NCI-H524 (cell line): ENCODE results near the gene DNASE1L3.

Experiments
- DNase-seq, 2 experiments: peaks; one replicate each; lab custom pipeline; 2025; lab: John Stamatoyannopoulos, UW

The DNASE1L3 gene

DNA sequence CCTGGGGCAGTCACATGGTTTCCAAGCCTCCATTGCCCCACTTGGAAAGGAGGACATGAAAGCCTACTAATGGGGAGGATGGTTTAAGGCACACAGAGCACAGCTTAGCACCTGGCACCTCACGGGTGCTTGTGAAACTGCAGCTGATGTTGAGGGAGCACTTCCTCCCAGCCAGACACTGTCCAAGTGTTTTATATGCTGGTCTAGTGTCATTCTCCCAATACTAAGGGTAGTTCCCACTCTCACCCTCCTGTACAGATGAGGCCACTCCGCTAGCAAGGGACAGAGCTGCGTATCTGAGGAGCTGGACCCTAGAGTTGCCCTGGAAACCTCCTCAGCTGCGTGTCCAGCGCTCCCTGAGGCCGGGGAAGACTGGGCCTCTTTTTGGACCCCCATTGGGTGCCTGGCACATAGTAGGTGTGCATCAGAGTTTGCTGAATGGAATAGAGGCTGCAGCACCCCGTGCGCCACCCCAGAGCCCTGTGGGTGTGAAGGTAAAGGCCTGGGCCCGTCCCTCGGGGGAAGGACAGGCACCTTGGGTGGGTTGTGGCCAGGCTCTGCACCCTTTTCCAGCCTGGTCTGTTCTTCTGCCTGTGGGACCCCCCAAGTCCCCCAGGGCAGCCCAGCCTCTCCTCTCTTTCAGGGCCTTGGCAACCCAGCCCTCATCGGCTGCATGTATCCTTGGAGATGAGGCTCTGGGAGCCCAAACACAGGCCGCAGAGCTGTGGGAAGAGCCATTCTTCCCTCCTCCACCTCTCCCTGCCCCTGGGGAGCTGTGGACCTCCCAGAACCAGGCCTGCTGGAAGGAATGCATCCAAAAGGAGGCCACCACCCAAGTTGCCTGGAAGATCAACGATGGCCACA lies 31.3 kb downstream of the DNASE1L3 start:
- no peak for DNase-seq

DNA sequence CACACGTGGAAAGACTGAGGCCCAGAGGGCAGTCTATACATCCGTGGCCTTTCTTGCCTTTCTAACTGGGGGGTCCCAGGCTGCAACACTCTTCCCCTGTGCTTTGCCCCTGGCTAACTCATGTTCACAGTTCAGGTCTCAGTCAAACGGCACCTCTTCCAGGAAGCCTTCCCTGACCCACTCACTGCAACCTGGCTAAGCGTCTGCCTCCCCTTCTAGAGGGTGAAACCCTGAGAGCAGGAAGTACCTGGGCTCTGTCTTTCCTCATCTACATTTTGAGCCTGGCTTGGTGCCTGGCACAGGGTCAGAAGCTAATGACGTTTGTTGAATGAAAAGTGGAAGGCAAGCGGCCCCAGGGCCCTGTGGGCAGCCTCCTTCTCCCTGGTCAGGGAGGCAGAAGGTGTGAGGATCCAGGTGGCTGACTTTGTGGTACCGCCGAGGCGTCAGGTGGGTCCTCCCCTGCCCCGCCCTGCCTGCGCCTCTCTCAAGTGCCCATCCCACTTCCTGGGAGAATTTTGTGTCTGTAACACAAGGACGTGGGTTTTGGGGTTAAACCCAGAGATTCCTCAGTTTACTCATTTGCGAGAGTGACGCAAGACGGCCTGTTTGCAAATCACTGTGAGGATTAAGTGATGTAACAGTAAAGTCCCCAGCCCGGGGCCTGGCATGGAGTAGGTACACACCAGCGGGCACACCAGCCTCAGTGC lies 32.1 kb downstream of the DNASE1L3 start:
- DNase-seq, result no peak

DNA sequence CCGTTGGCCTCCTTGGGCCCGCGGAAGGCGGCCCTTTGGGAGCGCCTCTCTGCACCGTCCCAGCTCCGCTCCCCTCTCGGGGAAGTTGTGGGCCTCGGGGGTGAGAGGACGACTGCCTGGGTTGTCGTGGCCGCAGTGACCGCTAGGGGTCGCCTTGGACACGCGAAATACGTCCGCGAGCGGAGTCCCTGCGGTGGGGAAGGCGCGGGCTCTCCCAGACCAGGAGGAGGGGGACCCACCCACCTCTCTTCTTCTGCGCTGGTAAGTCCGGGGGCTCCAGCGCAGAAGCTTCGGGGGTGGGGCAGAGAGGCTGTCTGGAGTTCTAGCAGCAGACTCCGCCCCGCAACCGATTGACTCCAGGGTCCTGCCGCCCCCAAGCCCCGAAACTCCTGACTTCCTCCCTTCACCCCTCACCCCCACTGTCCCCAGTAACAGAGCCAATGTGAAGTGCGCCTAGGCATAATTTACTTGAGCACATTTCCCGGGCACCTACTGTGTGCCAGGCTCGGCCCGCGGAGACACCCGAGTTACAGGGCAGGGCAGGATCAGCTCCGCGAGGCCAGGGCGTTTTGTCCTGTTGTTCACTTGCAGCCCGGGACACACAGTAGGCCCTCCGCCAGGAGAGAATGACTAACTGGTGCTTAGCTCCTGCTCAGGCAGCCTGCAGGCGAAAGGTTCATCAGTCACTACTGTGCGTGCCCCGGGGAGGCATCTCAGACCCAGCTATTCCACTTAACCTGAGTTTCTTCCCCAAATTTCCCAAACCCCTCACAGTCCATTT lies 32.8 kb downstream of the DNASE1L3 start:
- DNase-seq, result peak; percentile 47 to 78

DNA sequence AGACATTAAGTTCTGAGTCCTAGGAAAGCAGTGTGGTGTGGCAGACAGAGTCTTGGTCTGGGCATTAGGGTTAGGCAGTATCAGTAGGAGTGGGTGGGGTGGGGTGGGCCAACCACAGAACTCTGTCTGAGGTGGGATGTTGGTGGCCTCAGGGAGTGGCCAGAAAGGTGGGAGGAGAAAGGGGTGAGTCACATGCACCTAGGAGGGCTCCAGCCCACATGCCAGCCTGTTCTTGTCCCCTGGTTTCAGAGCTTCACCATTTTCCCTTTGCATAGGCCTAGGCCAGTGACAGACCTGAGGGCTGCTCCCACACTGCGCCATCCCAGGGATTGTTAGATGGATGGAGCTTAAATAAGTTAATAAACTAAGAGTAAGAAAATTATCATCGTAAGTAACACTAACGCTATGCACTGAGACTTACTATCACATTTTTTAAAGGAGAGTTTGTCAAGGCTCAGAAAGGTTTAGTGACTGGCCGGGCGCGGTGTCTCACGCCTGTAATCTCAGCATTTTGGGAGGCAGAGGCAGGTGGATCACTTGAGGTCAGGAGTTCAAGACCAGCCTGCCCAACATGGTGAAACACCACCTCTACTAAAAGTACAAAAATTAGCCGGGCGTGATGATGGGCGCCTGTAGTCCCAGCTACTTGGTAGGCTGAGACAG lies 33.8 kb downstream of the DNASE1L3 start:
- no peak for DNase-seq

DNA sequence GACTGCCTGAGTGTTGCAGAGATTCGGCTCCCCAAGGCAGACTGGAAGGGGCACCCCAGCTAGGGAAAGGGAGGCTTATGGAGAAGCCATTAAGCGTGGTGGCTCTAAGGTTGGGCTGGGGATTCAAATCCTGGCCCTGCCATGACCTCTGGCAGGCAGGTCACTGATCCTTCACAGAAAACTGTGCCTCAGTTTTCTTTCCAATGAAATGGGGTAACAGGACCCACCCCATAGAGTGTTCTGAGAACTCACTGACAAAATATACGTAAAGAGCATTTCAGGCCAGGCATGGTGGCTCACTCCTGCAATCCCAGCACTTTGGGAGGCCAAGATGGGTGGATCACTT lies 34.6 kb downstream of the DNASE1L3 start:
- no peak for DNase-seq

DNA sequence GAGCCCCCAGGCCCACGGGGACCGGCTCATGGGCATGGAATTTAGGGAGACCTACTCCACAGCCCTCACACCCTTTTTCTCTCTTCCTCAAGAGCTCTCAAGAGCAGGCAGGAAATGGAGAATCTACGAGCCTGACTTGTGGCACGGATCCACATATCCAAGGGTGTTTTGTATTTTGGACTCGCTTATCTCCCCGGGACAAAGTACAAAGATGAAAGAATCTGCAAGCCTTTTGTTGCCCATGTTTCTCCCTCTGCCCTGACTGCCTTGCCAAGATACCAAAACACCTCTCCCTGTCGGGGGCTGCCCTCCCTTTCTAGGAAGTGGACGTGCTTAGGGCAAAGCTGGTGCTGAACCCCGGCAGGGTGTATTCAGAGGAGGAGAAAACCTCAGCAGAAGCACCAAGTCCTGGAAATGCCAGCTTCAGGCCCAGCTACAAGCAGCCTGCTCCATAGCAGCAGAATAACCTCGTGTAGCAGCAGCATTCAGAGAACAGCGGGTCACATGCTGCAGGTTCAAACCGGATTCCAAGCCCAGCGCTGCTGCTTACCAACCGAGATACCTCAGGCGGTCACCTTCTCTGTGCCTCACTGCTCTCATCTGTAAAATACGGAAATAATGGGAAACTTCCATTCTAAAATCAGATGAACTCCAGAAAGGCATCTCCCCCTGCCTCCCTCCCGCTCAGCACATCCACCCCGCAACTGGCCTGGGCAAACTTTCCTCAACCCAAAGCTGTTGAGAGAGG lies 35.2 kb downstream of the DNASE1L3 start:
- DNase-seq, result no peak

DNA sequence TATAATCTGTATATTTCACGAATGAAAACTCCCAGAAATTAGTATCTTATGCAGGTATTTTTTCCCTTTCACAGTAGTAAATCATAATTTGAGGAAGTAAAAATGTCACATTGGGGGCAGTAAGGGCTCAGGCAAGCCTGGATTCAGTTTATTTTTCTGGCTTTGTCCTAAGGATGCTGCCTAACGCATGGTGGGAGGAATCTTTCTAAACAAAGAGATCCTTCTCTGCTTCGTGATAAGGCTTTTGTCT lies 35.7 kb downstream of the DNASE1L3 start:
- no peak for DNase-seq

DNA sequence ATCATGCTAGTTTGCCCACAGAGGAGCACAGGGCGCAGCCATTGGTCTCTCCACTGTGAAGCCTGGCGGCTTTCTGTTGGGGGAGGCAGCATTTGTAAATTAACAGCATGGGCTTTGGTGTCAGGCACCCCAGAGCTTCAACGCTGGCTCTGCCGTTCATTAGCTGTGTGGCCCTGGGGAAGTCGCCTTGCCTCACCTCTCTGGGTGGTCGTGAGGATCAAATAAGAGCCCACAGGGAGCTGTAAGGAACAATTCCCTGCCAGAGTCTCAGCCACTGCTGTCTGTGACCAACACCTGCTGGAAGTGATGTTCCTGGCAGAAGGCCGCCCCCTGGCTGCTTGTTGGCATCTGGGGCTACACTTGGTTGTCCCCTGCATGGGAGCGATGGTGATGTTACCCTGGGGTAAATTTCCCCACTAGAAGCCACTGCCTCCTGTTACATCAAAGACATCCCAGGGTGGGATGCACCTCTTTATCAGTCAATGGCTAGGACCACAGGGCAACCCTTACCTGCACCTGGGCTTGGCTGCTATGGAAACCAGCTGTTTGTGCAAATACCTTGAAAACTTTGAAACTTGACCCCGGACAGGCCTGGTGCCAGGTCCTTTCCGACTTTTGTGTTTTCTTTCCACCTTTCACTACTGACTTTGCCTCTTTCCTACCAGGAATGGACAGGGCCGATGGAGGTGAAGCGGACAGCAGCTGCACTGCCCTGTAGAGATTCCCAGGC lies 36.9 kb downstream of the DNASE1L3 start:
- DNase-seq, result peak in 1 of 2 experiments; percentile 73

DNA sequence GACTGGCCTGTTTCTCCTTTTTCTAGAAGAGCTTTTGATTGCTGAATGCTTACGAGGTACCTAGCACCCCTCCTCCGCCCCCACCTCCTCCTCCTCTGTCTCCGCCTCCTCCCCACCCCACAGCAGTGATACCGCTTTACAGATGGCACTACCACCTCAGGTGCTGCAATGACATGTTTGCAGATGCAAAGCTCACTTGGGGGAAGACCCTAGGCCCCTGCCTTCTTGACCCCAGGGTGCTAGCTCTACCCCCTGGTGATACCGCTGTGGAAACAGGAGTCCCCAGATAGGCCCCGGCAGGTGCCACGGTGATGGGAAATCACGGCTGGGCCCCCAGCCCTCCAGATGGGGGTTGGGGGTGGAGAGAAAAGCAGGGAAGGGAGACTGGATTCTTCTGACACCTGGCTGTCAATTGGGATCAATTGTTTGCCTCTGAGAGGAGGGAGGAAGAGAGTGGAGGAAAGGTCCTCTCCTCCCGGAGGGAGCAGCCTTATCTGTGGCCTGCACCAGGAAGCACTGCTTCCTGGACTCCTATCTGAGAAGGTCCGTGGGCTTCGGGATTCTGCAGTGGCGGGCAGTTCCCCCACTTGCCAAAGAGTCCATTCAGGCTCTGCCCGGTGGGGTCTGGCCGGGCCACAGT lies 37.6 kb downstream of the DNASE1L3 start:
- DNase-seq, result peak in 1 of 2 experiments; percentile 9

DNA sequence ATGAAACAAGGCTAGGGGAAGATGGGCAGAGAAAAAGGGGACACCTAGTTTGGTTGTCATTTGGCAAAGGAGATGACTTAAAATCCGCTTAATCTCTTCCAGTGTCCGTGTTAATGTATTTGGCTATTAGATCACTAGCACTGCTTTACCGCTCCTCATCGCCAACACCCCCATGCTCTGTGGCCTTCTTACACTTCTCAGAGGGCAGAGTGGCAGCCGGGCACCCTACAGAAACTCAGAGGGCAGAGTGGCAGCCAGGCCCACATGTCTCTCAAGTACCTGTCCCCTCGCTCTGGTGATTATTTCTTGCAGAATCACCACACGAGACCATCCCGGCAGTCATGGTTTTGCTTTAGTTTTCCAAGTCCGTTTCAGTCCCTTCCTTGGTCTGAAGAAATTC lies 39.6 kb downstream of the DNASE1L3 start:
- no peak for DNase-seq

DNA sequence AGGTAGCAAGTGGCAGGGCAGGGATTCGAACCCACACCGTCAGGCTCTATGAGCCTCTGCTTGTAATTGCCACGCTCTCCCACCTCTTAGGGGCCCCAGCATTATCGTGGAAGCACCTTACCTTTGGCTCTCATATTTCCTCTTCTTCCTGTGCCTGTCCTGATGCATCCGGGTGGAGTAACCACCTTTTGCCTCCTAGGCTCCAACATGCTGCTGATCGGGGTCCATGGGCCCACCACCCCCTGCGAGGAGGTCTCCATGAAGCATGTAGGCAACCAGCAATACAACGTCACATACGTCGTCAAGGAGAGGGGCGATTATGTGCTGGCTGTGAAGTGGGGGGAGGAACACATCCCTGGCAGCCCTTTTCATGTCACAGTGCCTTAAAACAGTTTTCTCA lies 40.4 kb downstream of the DNASE1L3 start:
- no peak for DNase-seq

DNA sequence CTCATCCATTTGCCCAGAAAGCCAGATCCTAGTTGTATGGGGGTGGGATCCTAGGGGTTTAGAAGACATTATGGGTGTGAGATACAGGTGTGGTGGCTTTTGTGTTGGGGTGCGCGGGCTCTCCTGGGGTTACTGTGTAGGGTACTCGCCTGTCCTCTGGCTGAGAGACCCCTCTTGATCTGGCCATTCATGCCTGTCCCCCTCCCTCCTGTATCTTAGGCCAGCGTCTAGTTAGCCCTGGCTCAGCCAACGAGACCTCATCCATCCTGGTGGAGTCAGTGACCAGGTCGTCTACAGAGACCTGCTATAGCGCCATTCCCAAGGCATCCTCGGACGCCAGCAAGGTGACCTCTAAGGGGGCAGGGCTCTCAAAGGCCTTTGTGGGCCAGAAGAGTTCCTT lies 41.4 kb downstream of the DNASE1L3 start:
- no peak for DNase-seq

DNA sequence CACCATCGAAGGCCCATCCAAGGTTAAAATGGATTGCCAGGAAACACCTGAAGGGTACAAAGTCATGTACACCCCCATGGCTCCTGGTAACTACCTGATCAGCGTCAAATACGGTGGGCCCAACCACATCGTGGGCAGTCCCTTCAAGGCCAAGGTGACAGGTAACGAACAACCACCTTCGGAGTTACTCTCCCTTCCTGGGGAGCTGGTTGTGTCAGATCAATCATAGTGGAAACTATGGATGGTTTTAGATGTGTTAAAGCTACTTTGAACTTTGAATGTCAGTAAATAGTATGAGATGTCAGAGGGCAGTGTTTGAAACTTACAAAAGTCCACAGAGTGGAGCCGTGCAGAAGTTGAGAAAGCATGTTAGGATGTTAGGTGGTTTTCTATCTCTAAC lies 42.3 kb downstream of the DNASE1L3 start:
- DNase-seq, result no peak

DNA sequence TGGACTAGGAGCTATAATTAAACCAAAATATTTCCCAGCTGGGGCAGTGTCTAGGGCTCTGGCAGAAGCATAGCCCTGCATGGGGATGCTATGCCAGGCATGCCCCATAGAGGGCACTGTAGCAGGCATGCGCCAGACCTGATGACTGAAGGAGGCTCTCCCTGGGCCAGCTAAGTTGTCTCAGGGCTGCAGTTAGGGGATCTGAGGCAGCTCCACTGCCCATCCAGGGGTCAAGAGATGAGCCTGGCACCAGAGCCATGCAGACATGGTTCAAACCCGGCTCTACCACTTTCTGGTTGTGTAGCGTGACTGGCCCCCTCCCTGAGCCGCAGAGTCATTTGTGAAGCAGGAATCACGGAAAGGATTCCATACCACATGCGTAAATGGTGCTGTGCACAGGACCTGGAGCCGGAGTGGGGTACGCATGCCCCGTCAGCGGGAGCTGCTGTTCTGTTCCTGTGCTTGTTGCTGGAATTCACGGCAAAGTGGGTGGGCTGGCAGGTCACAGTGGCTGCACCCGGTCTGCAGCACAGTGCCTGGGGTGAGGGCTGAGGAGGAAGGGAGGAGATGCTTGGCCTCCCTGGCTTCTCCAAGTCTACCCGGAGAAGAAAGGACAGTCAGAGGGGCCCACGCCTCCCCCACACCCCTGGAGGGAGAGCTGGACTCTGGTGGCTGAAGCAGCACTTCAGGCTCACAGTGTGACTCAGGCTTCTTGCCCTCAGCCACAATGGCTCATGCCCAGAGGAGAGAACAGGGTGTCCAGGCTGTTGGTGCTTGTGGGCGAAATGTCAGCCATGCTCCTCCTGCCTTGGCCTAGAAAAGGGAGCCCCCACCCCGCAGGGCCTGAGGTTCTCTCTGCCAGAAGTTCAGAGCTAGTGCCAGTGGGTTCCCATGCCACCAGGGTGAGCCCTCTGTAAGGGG lies 43.1 kb downstream of the DNASE1L3 start:
- peak in 1 of 2 experiments; percentile 34 for DNase-seq

DNA sequence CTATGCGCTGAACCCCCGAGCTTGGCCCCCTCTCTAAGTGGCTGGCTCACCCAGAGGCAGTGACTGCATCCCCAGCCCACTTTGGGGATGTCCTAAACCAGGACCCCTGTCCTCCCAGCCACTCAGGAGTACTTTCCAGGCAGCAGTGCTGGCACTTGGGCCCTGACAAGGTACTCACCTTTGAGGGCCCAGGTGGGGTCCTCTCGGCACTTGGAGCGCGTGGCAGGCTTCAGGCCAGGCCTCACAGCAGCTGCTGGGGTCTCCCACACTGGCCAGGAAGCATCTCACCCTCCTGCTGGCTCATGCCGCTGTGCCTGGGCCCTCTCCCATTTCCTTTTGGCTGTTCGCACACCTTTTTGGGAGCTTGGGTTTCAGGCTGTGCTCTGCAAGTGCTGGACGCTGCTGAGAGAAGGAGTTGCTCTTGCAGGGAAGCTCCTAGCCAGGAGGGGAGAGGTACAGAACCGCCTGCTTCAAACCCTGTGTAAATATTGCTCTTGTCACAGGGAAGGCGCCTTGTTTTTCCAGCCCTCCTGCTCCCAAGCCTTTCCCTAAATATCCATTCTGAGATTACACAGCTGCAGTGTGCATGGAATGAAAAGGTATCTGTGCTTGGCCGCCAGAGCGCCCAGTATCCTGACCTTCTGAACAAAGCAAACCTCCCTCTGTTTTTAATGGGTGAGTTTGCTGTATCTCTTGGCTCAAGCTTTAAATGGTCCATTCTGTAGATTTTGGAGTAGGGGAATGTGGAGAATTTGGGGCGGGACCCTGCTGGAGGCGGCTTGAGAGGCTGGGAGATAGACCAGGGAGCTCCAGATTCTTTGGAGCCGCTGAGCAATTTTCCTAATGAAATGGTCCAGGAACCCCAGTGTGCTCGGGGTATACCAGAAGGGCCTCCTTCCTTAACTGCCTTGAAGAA lies 45.6 kb downstream of the DNASE1L3 start:
- no peak for DNase-seq

DNA sequence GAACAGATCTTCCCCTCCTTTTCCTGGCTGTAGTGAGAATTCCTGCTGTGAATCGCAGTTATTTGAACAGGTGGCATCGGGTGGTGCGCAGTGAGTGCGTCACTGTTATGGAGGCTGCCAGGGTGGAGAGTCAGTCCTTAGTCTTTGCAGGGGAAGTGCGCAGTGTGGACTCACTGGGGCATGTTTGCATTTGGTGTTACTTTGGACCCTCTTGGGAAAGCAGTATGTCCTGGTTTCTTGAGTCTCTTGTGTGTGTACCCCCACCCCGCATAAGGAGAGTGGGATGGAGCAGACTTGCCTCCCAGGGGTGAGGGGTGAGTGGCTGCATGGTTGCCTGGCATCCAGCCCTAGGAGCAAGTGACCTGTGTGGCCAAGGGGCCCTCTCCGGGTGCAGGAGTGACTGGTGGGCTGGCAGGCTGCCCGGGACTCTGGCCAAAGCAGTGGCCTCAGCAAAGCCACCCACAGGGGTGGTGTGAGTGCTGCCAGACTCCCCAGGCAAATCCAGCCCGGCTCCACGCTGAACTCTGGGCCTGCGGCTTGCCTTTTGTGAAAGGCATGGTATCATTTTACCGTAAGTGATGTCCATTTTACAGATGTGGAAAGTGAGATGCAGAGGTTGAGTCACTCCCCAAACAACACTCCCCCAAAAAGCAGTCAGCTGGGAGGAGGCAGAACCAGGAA lies 46.4 kb downstream of the DNASE1L3 start:
- peak in 1 of 2 experiments; percentile 13 for DNase-seq

DNA sequence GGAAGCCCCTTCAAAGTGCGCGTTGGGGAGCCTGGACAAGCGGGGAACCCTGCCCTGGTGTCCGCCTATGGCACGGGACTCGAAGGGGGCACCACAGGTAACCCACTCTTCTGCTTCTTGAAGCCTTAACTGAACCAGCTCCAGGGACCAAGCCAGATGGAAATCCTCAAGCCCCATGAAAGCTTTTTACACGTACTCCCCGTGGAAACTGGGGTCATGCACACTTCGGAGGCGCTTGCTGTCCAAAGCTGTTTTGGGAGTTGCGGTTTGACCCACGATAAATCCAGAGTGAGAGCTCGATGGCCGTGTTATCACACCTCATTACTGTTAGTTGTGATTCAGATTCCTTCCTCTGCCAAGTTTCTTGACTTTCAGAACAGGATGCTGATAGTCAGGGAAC lies 47.5 kb downstream of the DNASE1L3 start:
- no peak for DNase-seq
